Measurements from ENCODE around the gene MAML3.
"Not testable (repeated sequence)": the region's sequence is repeated elsewhere in the genome, so short reads cannot be mapped to it uniquely, and the experiment has no call there.

Gene MAML3

DNA sequence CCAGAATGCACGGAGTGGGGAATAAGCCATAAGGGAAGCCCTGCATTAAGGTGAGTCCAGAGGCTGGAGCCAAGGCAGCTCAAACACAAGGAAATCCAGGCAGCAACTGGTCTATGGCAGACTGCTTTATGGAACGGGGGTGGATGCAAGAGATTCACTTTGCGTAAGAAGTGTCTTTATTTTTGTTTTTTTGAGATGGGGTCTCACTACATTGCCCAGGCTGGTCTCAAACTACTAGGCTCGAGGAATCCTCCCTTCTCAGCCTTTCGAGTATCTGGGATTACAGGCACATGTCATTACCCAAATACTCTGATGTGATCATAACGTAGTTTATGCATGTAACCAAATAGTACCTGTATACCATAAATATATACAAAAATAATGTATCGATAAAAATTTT, 199.5 kb downstream of the MAML3 start:
- no peak for DNase-seq

DNA sequence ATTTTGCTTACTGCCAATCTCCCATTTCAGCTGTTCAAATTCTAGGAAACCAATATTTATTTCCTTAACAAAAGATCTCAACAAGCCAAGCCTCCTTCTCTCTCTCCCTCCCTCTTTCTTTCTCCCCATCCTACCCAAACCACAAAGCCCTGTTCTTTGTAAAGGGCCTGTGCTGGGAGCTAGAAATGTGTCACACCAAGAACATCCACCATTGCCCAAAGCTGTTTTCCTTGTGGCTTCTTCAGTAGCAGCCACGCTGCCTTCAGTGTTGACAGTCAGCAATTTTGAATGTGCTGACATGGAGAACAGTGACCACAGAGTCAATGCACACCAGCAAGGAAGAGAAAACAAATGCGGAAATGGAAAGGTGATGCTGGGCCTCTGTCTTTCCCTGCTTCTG, 203.0 kb downstream of the MAML3 start:
- DNase-seq, result no peak

DNA sequence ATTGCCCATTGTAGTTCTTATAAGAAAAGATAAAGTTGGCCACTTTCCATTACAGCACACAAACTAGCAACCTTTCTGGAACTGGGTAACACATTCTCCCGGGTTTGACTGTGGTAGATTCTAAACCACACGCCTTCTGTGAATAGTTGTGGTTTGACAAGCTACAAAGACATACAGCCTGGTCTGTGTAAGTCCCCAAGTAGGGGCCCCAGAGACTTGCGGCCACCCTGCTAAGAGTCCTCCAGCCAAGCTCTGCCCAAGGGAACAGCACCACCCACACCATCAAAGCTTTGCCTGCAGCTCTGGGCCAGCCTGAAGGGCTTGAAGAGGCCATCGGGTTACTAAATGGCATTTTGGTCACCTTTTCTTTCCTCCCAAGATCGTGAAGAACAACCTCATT, 203.4 kb downstream of the MAML3 start:
- peak in 1 of 2 experiments; percentile 9 for DNase-seq

DNA sequence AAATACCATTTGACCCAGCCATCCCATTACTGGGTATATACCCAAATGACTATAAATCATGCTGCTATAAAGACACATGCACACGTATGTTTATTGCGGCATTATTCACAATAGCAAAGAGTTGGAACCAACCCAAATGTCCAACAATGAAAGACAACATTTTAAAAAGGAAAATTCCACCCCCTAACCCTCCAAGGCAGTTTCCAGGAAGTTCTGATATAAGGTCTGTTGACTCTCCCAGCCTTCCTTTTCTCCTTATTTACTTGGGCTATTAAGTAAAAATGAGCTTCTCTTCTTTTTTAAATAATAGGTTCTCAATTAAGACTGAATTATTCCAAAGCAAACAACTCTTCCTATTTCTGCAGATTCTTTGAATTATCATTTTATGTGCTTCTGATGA, 209.1 kb downstream of the MAML3 start:
- not testable (repeated sequence) for DNase-seq

DNA sequence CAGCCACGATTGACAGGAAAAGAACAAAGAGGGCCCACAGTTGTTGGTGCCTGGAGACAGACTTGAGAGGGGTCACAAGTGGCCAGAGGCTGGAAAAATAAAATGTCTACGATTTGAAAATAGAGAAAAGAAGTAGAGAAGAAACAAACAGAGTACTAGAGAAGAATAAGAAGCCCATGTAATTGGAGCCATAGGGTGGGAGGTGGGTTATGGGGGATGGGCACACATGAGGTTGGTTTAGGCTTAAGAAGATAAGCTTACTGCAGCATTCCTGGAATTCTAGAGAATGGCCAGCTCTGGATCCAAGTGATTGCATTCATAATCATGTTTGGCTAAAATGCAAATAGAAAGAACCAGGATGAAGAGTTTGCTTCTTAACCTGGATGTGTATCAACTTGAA, 210.7 kb downstream of the MAML3 start:
- DNase-seq, result no peak

DNA sequence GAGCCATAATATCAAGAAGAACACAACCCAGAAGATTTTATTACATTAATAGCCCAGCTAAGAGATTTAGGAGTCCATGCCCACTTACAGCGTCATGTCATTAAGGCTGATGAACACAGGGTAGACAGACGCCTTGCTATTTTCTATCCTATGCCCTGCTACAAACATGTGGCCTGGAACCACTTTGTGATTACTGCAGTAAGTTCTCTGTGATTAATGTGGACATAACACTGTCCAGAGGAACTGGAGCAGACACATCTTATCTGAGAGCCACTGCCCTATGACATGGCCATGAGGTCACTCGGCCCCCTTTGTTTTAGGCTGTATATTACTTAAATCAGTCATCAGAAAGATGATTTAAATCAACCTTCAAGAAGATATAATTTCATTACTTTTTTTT, 211.7 kb downstream of the MAML3 start:
- no peak for DNase-seq

DNA sequence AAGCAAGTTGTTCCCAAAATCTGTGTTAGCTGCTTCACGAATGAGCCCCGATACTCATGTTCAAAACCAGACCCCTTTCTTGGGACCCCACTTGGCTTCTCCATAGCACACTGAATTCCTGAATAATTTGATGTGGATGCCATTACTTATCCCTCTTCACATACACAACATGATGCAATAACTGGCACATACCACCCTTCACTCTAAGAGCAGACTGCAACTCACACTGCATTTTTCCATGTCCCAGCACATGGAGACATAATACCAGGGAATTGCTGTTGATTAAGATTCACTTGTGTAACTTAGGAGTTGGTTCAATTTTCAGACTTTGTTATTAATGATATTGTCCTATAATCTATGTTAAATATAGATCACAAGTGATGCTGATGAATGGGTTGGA, 213.4 kb downstream of the MAML3 start:
- DNase-seq, result no peak

DNA sequence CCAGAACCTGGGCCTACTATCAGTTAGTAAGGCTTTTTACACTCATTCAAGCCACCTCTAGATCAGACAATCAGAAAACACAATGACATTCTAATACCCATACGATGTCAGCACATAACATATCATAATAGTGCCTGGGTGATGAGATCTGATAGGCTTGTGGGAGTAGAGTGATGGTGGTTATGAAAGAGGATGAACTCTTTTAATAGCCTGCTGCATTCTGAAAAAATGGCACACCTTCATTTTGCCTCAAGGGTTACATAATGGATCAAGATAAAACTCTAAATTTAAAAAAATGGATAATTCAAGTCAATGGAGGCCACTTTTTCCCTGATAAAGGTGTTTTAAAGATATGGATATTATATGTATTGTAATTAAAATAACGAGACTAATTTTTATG, 215.6 kb downstream of the MAML3 start:
- DNase-seq, result no peak

DNA sequence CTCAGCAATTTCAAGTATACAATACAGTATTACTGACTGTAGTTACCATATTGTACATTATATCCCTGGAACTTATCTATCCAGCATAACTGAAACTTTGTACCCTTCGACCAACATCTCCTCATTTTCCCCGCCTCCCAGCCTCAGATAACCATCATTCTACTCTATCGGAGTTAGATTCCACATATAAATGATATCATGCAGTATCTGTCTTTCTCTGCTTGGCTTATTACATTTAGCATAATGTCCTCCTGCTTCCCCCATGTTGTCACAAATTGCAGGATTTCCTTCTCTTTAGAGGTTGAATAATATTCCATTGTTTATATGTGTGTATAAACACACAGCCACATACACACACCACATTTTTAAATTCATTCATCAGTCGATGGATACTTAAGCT, 218.1 kb downstream of the MAML3 start:
- no peak for DNase-seq

DNA sequence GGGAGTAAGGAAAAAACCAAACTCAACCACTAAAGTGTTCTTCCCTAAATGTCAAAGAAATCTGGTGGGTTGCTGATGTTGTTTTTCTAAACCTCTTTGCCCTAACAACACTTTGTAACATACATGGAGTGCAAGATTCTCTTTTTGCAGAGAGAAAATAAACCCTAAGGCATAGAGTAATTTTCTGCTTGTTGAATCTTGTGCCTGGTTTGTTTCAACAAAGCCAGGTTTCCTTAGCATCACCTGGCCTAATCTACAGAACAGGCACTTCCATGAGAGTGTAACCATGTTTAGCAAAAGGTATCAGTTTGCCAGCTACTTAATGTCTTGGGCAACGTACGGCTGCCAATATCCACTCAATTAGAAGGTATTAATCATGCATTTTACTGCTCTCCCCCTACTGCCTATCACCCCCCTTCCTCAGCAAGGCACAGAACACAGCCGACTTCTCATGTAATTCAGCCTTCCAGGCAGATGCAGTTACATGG, 219.2 kb downstream of the MAML3 start:
- no peak for DNase-seq

DNA sequence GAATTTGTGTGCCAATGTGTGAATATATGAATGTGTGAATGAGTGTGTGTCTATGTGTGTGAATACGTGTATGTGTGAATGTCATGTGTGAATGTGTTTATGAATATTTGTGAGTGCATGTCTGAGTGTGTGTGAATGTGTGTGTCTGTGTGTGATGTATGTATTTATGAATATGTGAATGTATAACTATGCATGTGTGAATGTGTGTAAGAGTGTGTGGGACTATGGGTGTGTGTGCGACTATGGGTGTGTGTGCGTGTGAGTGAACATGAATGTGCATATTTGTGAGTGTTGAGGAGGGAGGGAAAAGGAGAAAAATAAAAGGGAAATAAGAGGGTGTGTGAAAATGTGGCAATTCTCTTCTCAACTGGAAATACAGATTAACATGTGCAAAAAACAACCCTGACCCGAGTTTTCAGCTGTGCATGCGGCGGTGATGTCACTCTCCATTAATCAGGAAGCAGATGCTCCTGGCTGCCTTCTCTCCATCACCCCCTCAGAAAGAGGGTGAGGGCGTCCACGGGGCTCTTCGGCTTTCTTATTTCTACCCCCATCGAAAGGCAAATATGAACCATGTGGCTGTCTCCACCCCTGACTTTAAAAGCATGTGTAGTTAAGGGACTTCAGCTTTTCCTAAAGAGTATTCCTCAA, 219.8 kb downstream of the MAML3 start:
- DNase-seq, result no peak

DNA sequence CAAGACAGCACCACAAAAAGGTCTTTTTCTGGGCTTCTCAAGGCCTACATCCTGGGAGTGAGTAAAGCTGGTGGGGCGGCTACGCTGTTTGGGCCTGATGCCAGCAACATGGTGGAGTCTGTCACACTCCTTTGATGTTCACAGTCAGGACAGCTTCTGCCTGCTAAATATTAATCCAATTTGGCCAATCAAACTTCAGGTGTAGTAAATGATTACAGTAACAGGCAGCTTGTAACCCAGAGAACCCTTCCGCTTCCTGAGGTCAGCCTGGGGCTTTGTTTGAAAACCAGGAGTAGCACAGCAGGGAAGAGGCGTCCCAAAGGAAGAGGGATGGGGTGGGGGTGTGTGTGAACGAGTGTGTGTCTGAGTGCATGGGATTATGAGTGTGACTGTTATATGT, 220.4 kb downstream of the MAML3 start:
- no peak for DNase-seq

DNA sequence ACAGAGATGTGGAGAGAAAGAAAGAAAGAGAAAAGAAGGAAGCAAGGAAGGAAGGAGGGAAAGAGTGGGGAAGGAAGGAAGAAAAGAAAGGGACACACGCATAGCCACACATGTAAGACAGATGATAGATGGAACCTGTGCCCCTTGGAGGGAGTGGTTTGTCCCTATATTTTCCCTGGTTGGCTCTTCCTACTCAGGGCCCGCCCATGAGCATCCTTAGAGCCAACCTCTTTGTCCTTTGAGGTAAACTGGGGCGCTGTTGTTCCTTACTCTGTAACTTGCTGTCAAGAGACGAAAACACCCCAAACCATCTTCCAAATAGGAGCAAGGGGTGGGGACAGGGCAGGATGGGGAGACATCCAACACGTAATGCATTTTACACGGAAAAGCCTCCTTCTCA, 220.9 kb downstream of the MAML3 start:
- no peak for DNase-seq

DNA sequence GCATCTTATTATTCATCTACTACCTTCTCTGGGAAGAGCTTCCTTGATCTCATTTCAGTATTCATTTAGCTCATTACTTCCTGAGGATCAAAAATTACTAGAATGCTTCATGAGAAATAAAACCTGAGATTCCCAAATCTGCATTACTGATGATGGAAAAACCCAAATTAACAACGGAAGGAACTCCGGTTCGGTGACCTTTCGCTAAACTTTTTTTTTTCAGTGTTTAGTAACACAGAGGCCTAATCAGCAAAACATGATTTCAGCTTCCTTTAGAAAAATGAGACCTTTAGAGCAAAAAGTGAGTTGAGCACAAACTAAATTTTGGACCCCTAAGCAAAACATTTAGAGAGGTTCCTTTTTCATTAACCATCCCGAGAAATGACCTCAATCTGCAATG, 229.2 kb downstream of the MAML3 start:
- no peak for DNase-seq

DNA sequence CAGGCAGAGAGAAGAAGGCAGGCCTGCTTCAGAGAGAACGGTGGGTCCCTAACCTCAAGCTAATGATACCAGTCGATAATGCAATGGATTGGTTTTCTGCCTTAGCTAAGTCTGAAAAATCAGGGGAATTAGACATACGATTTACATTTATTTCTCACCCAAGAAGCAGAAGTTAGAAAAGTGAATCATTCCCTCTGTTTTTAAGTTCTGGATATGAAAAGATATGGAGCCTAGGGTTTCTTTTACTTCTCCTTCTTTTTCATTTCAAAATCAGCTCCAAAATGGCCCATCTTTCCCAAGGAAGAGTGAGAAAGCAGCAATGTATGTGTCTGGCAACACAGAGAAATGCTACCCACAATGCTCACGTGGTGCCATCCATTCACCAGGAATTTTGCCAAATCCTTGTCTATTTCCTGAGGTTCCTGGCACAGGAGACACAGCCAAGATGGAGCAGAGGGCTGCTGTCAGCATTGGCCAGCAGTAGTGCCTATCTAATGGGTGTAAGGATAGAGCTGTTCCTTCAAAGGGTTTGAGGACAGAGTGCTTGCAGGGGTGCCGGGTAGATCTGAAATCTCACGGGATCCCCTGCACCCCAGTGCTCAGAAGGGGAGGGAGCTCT, 231.5 kb downstream of the MAML3 start:
- no peak for DNase-seq

DNA sequence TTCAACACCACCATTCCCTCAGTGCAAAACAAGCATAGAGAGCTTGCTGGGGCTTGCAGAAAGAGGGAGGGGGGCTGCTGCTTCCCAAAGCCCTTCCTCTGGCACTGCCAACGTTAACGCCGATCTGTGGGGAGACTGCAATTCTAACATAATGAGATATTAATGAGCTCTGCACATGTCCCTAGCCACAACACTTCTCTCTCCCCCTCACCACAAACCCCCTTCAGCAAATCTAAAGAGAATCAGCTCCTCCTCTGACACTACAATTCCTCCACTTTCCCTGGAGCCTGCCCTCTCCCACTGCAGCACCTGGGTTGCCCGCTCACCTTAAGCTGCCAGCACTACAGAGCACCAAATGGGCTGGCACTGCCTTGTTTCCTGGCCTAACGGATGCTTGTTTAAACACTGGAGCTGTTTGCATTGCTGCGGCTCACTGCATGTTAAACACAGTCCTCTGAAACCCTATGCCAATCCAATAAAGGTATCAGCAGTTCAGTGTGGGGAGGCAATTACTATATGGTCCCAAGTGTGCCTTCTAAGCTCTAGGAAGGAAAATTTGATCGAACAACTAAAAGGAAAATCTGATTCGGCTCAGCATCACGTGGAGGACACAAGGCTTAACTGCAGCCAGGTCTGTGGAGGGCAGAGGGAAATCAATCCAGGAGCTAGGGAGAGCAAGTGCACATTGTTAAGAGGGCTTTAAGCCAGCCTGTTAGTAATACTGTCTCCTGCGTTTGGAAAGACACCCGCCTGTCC, 232.4 kb downstream of the MAML3 start:
- no peak for DNase-seq

DNA sequence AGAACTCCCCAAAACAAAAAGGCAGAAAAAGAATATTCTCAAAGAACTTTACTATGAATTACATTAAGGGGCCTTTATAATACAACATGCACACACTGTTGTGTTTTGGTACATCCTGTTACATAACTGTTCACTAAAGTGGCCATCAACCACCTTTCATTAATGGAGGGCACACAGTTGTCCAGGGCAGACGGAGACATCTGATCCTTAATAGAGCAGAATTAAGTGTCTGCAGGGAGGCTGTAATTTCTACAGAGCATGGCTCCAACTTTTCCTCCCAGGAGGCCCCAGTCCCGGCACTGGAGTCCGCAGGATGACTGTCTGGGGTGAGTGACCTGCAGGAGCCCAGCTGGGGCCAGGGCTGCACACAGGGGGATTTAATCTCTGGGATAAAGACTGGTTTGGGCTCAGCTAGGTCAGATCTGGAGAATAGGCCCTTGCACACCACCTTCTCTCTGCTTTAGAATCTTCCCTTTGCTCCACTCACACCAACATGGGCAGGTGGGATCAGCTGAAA, 233.4 kb downstream of the MAML3 start:
- no peak for DNase-seq

DNA sequence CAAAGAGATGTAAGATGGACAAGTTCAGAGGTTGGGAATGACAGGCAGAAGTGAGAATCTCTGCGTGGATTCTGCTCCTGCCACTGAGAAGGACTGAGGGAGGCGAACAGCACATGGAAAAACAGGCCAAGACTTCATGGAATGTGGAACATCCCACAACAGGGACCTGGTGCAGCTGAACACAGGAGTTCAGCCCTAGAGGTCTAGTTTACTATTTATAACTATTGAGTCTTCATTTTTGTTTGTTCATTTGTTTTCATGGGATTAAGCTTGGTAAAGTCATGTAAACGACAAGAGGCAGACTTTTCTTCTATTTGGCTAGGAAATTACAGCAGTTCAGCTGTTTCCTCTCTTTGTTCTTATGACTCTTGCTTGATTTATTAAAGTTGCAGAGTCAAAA, 234.5 kb downstream of the MAML3 start:
- no peak for DNase-seq

DNA sequence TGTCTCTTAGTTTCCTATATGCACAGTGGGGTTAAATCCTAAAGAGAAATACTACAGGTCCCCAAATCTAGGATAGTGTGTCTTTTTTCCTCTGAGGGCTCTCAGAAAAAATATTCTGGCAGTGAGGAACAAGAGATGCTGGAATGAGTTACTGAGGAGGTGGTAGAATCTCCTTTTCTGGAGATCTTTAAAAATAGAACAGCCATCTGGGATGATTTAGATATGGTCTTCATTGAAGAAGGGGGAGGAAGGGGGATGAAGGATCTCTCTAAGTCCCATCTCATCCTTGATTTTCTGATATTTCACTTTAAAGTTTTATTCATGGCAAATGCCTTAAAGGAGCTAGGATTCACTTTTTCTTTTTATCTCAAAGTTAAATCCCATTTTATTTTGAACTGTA, 235.0 kb downstream of the MAML3 start:
- no peak for DNase-seq

DNA sequence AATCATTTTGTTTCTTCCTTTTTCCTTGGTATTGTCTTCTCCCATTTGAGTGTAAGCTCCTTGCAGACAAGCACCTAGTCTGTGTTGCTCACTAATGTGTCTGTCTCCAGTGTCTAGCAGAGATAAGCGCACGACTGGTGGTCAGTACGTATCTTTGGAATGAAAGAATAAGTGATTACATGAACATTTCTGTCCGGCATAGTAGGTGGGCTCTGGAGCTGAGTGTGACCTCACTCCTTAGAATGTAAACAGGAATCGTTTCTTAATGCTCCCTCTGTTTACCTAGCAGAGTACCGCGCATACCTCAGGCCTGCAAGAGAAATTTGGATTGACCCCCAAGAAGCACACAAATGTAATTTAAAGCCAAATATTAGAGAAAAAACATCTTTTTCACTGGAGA, 235.4 kb downstream of the MAML3 start:
- no peak for DNase-seq

DNA sequence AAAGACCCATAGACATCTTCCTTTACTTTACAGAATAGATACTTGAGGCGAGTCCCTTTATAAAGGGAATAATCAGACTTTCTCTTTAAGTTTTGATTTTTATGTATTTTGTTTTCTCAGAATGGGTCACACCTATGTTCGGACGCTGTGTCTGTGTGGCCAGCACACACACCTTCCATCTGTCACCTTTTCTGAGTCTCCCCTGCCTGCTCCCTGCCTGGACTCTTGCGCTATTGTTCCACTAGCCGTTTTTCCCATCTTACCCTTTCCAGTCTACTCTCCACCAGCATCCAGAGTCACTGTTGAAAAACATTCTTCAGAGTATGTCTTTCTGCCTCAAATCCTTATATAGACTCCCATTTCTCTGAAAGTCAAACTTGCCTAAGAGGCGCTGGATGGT, 236.1 kb downstream of the MAML3 start:
- DNase-seq, result no peak

DNA sequence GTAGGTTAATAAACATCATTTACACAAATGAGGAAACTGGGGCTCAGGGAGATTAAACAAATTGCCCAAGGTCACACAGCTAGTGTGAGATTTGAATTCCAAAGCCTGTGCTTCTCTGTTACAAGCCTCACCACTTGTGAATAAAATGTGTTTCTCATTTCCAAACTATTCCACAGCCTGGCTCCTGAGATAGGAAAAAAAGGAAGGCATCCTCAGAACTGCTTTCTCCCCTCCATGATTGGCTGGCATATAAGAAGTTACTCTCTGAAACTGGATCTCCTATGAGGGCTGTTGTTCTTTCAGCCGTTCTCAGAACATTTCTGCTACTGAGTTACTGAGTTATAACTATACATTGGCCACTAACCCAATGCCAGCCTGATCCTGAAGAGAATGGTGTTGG, 237.9 kb downstream of the MAML3 start:
- DNase-seq, result no peak

DNA sequence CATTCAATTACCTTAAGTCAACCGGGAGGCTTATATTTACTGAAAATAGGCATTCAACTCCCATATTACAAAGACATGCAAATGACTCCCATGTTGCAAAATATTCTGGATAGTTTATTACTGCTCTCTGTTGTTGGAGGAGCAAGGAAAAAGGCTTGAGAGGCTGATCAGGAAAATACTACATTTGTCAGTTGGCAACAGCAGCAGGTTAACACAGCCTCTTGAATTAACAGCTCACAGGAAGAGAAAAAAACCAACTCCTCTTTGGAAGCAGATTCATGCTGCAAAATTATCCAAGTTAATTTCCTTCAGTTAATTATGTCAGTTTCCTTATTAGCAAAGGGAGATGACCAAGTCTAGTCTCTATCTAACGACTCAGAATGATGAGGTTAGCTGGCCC, 238.9 kb downstream of the MAML3 start:
- DNase-seq, result no peak

DNA sequence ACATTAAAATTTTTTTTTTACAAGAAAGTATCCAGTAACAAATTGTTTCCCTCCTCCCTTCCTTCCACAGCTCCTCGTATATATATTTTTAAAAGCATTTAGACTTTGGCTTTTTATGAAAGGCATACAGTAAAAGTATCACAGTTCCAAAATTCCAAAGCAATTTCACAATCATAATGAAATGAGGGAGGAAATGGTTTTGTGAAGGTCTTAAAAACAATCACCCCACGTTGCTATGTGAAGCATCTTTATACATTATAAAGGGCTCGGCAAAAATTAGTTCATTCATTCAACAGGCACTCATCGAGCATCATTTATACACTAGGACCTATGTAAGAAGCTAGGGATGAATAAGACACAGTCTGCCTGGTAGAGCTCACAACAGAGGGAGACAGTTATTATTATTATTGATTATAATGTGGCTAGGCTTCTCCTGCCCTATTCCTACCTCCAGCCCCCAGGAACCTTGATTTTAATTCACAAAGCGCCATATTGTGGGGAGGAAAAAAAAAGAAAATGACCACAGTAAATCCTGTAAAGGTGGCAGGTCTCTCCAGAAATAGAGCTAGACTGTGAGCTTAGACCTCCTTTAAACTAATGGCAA, 239.9 kb downstream of the MAML3 start:
- no peak for DNase-seq
